Measurements from ENCODE around the gene LIN9.

- TF ChIP-seq EZH2 (IDR thresholded peaks at IDR 0.05; ENCODE audit: insufficient read depth, poor library complexity, severe bottlenecking) (no peak), EZH2phosphoT487 (IDR thresholded peaks at IDR 0.05; ENCODE audit: insufficient read depth, low read depth) (no peak)
These were observed 41.5 kb upstream of the LIN9 start for GRCh38 chr1:226350519-226350865.
